ENCODE results near the gene AARS2. TPM values are rescaled to one million over a fixed set of nuclear protein-coding genes. Genes with fewer than 3 reads are reported as not detected.
A peak's percentile ranks its signal among the peaks of the same experiment; 100 is the strongest.

AARS2 gene
- total RNA-seq, 1 experiment from 2014 or later: 21.7 TPM

DNA sequence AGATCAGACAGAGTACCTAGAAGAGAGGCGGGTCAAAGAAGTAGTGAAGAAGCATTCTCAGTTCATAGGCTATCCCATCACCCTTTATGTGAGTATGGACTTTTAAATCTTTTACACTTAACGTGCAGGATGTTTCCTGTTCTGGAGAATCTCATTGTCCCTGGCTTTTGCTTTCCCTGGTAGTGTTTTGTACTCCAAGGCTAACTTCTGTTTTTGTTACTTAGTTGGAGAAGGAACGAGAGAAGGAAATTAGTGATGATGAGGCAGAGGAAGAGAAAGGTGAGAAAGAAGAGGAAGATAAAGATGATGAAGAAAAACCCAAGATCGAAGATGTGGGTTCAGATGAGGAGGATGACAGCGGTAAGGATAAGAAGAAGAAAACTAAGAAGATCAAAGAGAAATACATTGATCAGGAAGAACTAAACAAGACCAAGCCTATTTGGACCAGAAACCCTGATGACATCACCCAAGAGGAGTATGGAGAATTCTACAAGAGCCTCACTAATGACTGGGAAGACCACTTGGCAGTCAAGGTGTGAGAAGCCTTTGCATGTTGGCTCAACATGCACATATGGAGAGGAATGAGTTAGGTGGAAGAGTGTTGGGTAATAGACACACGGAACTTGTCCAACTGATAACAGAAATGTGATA lies 63.0 kb downstream of the AARS2 start:
- Histone ChIP-seq H2BK5ac (ENCODE audit: insufficient read length, low read length) (no peak overlapping the region), H3T11ph (ENCODE audit: low read length) (no peak overlapping the region), H2BK12ac (ENCODE audit: insufficient read length, low read depth, low read length) (no peak overlapping the region), H3K9me3 (ENCODE audit: control insufficient read depth, low read depth, low read length) (no peaks in the 10 kb centered on the region), H3K27me3 (ENCODE audit: insufficient read depth, low read length) (no peaks in the 10 kb centered on the region), H2AK5ac (ENCODE audit: insufficient read length, low read length) (no peak overlapping the region), H3K23ac (ENCODE audit: insufficient read length, low read depth, low read length) (no peak overlapping the region), H3K56ac (ENCODE audit: insufficient read length, low read depth, low read length) (no peak overlapping the region), H3K4me2 (ENCODE audit: insufficient read depth, insufficient read length, low read length) (peak overlapping the region; percentile 76), H3K79me2 (ENCODE audit: insufficient read depth, low read length) (peaks cover 27% of the 10 kb centered on the region), H3K79me1 (ENCODE audit: insufficient read depth, low read depth, low read length, poor library complexity, severe bottlenecking) (no peaks in the 10 kb centered on the region), H2BK15ac (ENCODE audit: low read depth, low read length) (no peak overlapping the region), H4K20me1 (ENCODE audit: control insufficient read depth, insufficient read depth, insufficient read length) (no peaks in the 10 kb centered on the region), H4K5ac (ENCODE audit: insufficient read length, low read depth, low read length) (no peak overlapping the region), H4K8ac (replicated peaks; ENCODE audit: insufficient read length, low read depth, low read length) (no peak overlapping the region), H3K27ac (ENCODE audit: insufficient read length, low read depth, low read length) (no peak overlapping the region), H3K4ac (ENCODE audit: low read depth, low read length) (no peak overlapping the region), H3K14ac (ENCODE audit: insufficient read depth, low read length) (no peak overlapping the region), H3K23me2 (ENCODE audit: insufficient read length, low read depth, low read length, poor library complexity, severe bottlenecking) (peaks cover 10% of the 10 kb centered on the region), H3K4me1 (ENCODE audit: insufficient read depth, low read length) (peaks cover 11% of the 10 kb centered on the region; the same call in 1 of the 2 replicates), H2BK20ac (ENCODE audit: low read depth, low read length, poor library complexity, severe bottlenecking) (no peak overlapping the region), H2AFZ (ENCODE audit: low read length) (no peak overlapping the region), H3K18ac (ENCODE audit: insufficient read length, low read depth, low read length) (no peak overlapping the region), H2BK120ac (ENCODE audit: low read depth, low read length, poor library complexity, severe bottlenecking) (no peak overlapping the region), H4K91ac (ENCODE audit: insufficient read length, low read depth, low read length) (no peak overlapping the region), H3K9ac (ENCODE audit: extremely low read depth, insufficient read length, low read length) (no peak overlapping the region)
- Mint-ChIP-seq H3K27me3 (ENCODE audit: low read depth) (peaks cover 4% of the 10 kb centered on the region), H3K27ac (peak overlapping the region in 2 of 3 experiments; percentile 50 to 87; a peak in 4 of 7 replicates), H3K9me3 (peaks cover 3 to 4% of the 10 kb centered on the region in 2 experiments; a peak in 3 of 5 replicates), H3K36me3 (ENCODE audit: insufficient read depth in 1 of 3, low read depth in 3 of 3) (peaks cover 68 to 82% (median 82%) of the 10 kb centered on the region in 3 experiments), H3K4me1 (peaks cover 45 to 48% of the 10 kb centered on the region in 2 experiments), H3K4me3 (peak overlapping the region; percentile 21 to 99; a peak in 4 of 5 replicates)
- TF ChIP-seq, protein P1, sequence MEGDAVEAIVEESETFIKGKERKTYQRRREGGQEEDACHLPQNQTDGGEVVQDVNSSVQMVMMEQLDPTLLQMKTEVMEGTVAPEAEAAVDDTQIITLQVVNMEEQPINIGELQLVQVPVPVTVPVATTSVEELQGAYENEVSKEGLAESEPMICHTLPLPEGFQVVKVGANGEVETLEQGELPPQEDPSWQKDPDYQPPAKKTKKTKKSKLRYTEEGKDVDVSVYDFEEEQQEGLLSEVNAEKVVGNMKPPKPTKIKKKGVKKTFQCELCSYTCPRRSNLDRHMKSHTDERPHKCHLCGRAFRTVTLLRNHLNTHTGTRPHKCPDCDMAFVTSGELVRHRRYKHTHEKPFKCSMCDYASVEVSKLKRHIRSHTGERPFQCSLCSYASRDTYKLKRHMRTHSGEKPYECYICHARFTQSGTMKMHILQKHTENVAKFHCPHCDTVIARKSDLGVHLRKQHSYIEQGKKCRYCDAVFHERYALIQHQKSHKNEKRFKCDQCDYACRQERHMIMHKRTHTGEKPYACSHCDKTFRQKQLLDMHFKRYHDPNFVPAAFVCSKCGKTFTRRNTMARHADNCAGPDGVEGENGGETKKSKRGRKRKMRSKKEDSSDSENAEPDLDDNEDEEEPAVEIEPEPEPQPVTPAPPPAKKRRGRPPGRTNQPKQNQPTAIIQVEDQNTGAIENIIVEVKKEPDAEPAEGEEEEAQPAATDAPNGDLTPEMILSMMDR (conservative IDR thresholded peaks at IDR 0.05): no peak
- WGBS (ENCODE audit: extremely low coverage, insufficient read length, low lambda C conversion rate): 92% methylated on average over 1 of the region's 6 CpGs
- no peak for DNase-seq

Other genes with a start within 250 kb of the AARS2 start
- gene MRPL14, start 185.9 kb downstream of the AARS2 start, total RNA-seq (2021): 80.1 and 80.3 TPM in 2 replicates
- 56.3 and 56.8 TPM in 2 replicates for gene TMEM63B, start 185.8 kb downstream of the AARS2 start, total RNA-seq (2021)
- 0.28 and 0.29 TPM in 2 replicates for gene CAPN11, start 154.5 kb downstream of the AARS2 start, total RNA-seq (2021)
- 1.1 and 1.8 TPM in 2 replicates for gene MYMX, start 96.4 kb downstream of the AARS2 start, total RNA-seq (2021)
- 118 and 124 TPM in 2 replicates for gene SLC29A1, start 89.8 kb downstream of the AARS2 start, total RNA-seq (2021)
- gene HSP90AB1, start 66.2 kb downstream of the AARS2 start, total RNA-seq (2021): 1,986 and 2,056 TPM in 2 replicates
- 34.5 and 36.1 TPM in 2 replicates for gene SLC35B2, start 55.8 kb downstream of the AARS2 start, total RNA-seq (2021)
- gene NFKBIE, start 47.8 kb downstream of the AARS2 start, total RNA-seq (2021): 9.7 and 12.1 TPM in 2 replicates
- gene TMEM151B, start 42.9 kb downstream of the AARS2 start, total RNA-seq (2021): 2.4 and 2.7 TPM in 2 replicates
- not detected in 2 replicates for gene SPATS1, start 29.3 kb upstream of the AARS2 start, total RNA-seq (2021)
- gene CDC5L, start 74.4 kb upstream of the AARS2 start, total RNA-seq (2021): 34.3 and 34.6 TPM in 2 replicates

All from H9 (cell line).